GM21526 (cell line): ENCODE measurements around the gene DDX11.
"Not testable (repeated sequence)": the region's sequence is repeated elsewhere in the genome, so short reads cannot be mapped to it uniquely, and the experiment has no call there.

Source experiments
- ATAC-seq: cut with Tn5 transposase; IDR thresholded peaks from one replicate; pipeline ENCODE4 v1.9.1; 2021; ENCODE audit warnings: moderate library complexity; ENCODE audit not compliant: unreplicated experiment, low FRiP score

DDX11 gene

GRCh38 chr12:31057671-31058070, 16.0 kb upstream of the DDX11 start:
- ATAC-seq = no peak

GRCh38 chr12:31066196-31066595, 7.5 kb upstream of the DDX11 start:
- not testable (repeated sequence) for ATAC-seq

GRCh38 chr12:31067656-31068055, 6.0 kb upstream of the DDX11 start:
- not testable (repeated sequence) for ATAC-seq

GRCh38 chr12:31070971-31071740, 2.5 kb upstream of the DDX11 start:
- ATAC-seq = not testable (repeated sequence)

- not testable (repeated sequence) for ATAC-seq
These were observed 698 bp upstream of the DDX11 start for GRCh38 chr12:31072962-31073361.

GRCh38 chr12:31074333-31074874, 744 bp downstream of the DDX11 start:
- peak; percentile 49 for ATAC-seq

- not testable (repeated sequence) for ATAC-seq
These were observed 2.5 kb downstream of the DDX11 start for GRCh38 chr12:31076150-31076549.

- not testable (repeated sequence) for ATAC-seq
These were observed 3.4 kb downstream of the DDX11 start for GRCh38 chr12:31077095-31077494.

GRCh38 chr12:31077998-31078397, 4.3 kb downstream of the DDX11 start:
- ATAC-seq = not testable (repeated sequence)

- not testable (repeated sequence) for ATAC-seq
These were observed 5.8 kb downstream of the DDX11 start for GRCh38 chr12:31079421-31079820.

- ATAC-seq = not testable (repeated sequence)
These were observed 6.6 kb downstream of the DDX11 start for GRCh38 chr12:31080221-31080620.

- not testable (repeated sequence) for ATAC-seq
These were observed 7.6 kb downstream of the DDX11 start for GRCh38 chr12:31081274-31081673.

GRCh38 chr12:31084241-31084640, 10.6 kb downstream of the DDX11 start:
- ATAC-seq = not testable (repeated sequence)

- ATAC-seq = not testable (repeated sequence)
These were observed 12.4 kb downstream of the DDX11 start for GRCh38 chr12:31086032-31086431.

- not testable (repeated sequence) for ATAC-seq
These were observed 13.8 kb downstream of the DDX11 start for GRCh38 chr12:31087486-31087885.

- not testable (repeated sequence) for ATAC-seq
These were observed 14.3 kb downstream of the DDX11 start for GRCh38 chr12:31087956-31088355.

GRCh38 chr12:31089072-31089471, 15.4 kb downstream of the DDX11 start:
- no peak for ATAC-seq

GRCh38 chr12:31091629-31092028, 18.0 kb downstream of the DDX11 start:
- not testable (repeated sequence) for ATAC-seq

- not testable (repeated sequence) for ATAC-seq
These were observed 19.1 kb downstream of the DDX11 start for GRCh38 chr12:31092718-31093117.

- not testable (repeated sequence) for ATAC-seq
These were observed 21.6 kb downstream of the DDX11 start for GRCh38 chr12:31095080-31095860.
